ENCODE data around the gene TUBGCP6. TPM values are rescaled to one million over a fixed set of nuclear protein-coding genes. Genes with fewer than 3 reads are reported as not detected.

The TUBGCP6 gene
- total RNA-seq, 1 donor from 2014 or later = 38.1 TPM

GRCh38 chr22:50192436-50193204 lies 52.2 kb downstream of the TUBGCP6 start:
- no peak for DNase-seq

GRCh38 chr22:50190941-50191741 lies 53.7 kb downstream of the TUBGCP6 start:
- DNase-seq = peak; percentile 31

GRCh38 chr22:50190182-50190940 lies 54.5 kb downstream of the TUBGCP6 start:
- DNase-seq = peak; percentile 61

- DNase-seq = no peak
These were observed 55.0 kb downstream of the TUBGCP6 start for GRCh38 chr22:50189849-50190181.

GRCh38 chr22:50189184-50189848 lies 55.5 kb downstream of the TUBGCP6 start:
- no peak for DNase-seq

- no peak for DNase-seq
These were observed 56.5 kb downstream of the TUBGCP6 start for GRCh38 chr22:50188356-50188755.

GRCh38 chr22:50186761-50187523 lies 57.9 kb downstream of the TUBGCP6 start:
- DNase-seq = peak; percentile 23

- DNase-seq = no peak
These were observed 58.6 kb downstream of the TUBGCP6 start for GRCh38 chr22:50186181-50186714.

GRCh38 chr22:50185375-50186087 lies 59.3 kb downstream of the TUBGCP6 start, which contains the start of gene TRABD:
TSS of gene TRABD (plus strand) at chr22:50185913. CDS start at chr22:50193061, 7,148 bp downstream.
- DNase-seq = peak; percentile 90

GRCh38 chr22:50184902-50185374 lies 59.9 kb downstream of the TUBGCP6 start:
- DNase-seq = peak; percentile 27

GRCh38 chr22:50184004-50184901 lies 60.6 kb downstream of the TUBGCP6 start:
- DNase-seq = peak; percentile 37

- no peak for DNase-seq
These were observed 61.5 kb downstream of the TUBGCP6 start for GRCh38 chr22:50183141-50183971.

GRCh38 chr22:50182176-50183081 lies 62.4 kb downstream of the TUBGCP6 start:
- no peak for DNase-seq

- no peak for DNase-seq
These were observed 63.9 kb downstream of the TUBGCP6 start for GRCh38 chr22:50180727-50181521.

GRCh38 chr22:50179937-50180726 lies 64.7 kb downstream of the TUBGCP6 start:
- DNase-seq = no peak

Data from dermis blood vessel endothelial cell (primary cell).